GM08714 (cell line): ENCODE measurements around the gene B3GNT4.

Source experiments
- H3K4me3 ChIP-seq: fragments of 200-500 bp; sonication (Bioruptor generic); 2 replicates; pipeline ENCODE4 v1.5.1; 2014; ENCODE audit warnings: mild to moderate bottlenecking, low read length, inconsistent platforms
- ZNF274 ChIP-seq: IDR thresholded peaks from 2 replicates; pipeline ENCODE4 v1.6.1; 2012; ENCODE audit warnings: mild to moderate bottlenecking, low read depth, low read length

Gene B3GNT4

GRCh38 chr12:122182887-122183587, 20.5 kb upstream of the B3GNT4 start, which contains the start of gene LRRC43:
Gene LRRC43 (plus strand): TSS chr12:122183123. CDS start chr12:122183145, 22 bp downstream.
- TF ChIP-seq ZNF274 = no peak
- peak within 1 kb of the TSS; percentile 32; the same call in 1 of the 2 replicates for H3K4me3 ChIP-seq

DNA sequence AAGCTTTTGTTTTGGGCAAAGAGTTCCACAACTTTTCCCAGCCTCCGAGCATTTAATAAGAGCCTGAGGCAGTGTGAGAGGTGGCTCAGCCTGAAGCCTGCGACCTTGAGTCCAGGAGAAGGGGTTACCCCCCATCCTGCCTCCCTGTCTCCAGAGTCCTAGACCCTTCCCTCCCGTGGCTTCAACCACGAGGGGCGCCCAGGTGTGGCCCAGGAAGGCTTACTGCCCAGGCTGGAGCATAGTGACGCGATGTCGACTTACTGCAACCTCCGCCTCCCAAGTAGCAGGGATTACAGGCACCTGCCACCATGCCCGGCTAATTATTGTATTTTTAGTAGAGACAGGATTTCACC, 19.9 kb upstream of the B3GNT4 start:
- TF ChIP-seq ZNF274 = no peak
- H3K4me3 ChIP-seq = no peak overlapping the region; the same call in 1 of the 2 replicates

DNA sequence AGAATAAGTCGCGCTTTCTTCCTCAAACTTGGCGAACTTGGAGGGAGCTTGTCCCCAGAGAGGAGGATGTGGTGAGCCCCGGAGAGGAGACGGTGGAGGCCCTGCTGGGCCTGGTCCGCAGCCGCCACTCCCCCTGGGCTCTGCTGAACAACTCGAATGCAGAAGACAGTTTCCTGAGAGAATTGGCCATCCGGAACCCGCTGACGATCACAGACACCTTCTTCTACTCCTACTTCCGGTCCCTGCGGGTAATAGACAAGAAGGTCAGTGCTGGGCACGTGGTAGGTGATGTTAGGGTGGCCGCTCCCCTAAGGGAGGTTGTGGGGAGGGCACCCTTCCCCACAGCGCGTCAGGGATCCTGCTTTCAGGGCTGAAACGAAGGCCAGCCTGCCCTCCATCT, 19.0 kb upstream of the B3GNT4 start:
- no peak for TF ChIP-seq ZNF274
- no peak overlapping the region for H3K4me3 ChIP-seq

DNA sequence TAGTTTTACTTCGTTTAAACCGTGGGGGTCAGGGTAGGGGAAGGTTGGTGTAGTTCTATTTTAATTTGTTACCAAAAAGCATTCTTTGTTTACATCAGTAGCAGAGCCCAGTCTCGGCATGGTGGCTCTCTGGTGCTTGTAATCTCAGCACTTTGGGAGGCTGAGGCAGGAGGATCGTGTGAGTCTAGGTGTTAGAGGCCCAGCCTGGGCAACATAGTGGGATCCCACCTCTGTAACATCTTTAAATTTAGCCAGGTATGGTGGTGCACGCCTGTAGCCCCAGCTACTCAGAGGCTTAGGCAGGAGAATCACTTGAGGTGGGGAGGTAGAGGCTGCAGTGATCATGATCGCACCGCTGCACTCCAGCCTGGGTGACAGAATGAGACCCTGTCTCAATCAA, 18.4 kb upstream of the B3GNT4 start:
- H3K4me3 ChIP-seq = no peak overlapping the region
- no peak for TF ChIP-seq ZNF274

GRCh38 chr12:122185494-122186082, 17.9 kb upstream of the B3GNT4 start:
- no peak for TF ChIP-seq ZNF274
- H3K4me3 ChIP-seq = no peak overlapping the region

DNA sequence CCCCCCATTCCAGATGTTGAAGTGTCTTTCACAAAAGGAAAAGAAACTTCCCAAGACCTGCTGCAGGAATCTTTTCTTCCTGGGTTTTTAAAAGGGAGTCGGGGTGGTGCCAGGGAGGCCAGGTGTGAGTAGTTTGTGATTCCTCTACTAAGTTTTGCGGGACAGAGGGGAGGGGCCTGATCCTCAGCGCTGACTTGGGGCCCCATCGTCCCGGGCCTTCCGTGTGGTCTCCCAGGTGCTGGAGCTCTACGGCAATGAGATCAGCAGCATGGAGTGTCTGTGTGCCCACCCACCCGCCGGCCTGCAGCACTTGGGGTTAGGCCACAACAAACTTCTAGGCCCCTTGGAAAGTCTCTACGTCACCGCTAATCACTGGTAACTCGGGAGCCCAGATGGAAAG, 16.0 kb upstream of the B3GNT4 start:
- H3K4me3 ChIP-seq = no peak overlapping the region
- TF ChIP-seq ZNF274 = no peak

DNA sequence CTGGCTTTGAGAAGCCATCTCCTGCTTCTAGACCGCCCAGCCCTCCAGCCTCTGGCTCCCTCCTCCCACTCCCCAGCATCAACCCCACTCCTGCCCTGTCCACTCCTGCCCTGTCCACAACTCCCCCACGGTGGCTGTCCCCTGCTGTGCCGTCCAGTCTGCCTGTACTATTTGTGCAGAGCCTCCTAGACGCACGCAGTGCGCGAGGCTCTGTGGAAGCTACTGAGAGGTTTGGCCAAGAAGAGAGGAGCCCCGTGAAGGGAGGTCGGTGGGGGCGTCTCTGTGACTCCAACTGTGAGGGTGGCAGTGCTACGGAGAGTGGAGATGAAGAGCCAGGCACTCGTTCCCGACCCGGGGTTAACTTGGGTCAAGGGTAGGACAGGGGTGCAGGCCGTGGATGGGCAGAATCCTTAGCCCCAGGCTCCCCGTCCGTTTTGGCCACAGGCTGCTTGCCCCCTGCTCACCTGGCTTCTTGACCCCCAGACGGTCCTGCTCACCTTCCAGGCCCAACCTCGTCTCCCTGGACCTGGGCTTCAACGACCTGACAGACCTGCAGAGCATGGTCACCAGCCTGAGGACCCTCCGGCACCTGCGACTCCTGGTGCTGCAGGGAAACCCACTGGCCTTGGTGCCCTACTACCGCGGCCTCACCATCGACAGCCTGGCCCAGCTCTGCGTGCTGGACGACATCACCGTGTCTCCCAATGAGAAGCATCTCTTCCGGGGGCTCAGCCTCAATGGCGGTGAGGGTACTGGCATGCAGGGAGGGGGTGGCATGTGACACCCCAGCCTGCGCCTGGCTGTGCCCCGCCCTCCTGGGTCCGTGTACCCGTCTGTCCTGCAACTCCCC, 13.7 kb upstream of the B3GNT4 start:
- no peak for TF ChIP-seq ZNF274
- H3K4me3 ChIP-seq = no peak overlapping the region

DNA sequence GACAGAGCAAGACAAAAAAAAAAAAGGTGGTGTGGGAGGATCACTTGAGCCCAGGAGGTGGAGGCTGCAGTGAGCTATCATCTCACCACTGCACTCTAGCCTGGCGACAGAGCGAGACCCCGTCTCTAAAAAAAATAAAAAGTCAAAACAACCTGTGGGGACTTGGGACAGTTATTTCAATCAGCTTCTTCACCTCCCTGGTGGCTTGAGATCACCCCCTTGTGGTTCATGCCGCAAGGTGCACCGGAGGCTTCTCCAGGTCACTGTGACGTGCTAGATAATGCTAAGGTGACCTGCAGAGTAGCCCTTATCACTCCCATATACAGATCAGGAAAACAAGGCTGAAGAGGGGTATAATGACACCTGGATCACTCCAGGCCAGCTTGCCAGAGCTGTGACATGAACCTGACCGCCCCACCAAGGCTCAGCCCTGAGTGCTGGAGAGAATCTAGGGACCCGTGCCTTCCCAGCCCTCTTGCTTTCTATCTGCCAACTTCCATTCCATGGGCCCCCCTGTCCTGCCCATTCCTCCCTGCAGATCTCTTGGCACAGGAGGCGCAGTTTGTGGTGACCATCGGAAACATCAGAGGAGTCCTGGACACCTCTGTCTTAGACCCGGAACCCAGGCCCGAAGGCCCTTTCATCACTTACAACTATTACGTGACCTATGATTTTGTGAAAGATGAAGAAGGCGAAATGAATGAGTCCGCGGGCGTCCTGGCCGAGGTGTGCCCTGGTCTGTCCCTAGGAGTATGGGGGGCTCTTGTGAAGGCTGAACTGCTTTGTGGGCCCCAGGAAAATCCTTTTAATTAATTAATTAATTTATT, 12.5 kb upstream of the B3GNT4 start:
- H3K4me3 ChIP-seq = no peak overlapping the region
- TF ChIP-seq ZNF274 = no peak

GRCh38 chr12:122192441-122192840, 11.1 kb upstream of the B3GNT4 start:
- no peak overlapping the region for H3K4me3 ChIP-seq
- TF ChIP-seq ZNF274 = no peak

DNA sequence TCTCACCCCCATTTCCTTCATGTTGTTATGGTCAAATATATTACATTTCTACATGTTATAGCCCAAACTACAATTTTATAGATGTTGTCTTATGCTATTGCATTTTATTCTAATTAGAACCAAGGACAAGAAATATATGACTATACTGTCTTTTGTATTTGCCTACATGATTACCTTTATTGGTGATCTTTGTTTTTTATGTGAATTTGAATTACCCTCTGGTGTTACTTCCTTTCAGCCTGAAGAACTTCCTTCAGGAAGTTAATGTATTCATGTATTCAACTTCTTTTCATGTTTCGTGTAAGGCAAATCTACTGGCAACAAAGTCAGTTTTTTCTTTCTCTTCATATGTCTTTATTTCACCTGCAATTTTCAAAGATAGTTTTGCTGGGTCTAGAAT, 8.7 kb upstream of the B3GNT4 start:
- no peak overlapping the region for H3K4me3 ChIP-seq
- TF ChIP-seq ZNF274 = no peak

DNA sequence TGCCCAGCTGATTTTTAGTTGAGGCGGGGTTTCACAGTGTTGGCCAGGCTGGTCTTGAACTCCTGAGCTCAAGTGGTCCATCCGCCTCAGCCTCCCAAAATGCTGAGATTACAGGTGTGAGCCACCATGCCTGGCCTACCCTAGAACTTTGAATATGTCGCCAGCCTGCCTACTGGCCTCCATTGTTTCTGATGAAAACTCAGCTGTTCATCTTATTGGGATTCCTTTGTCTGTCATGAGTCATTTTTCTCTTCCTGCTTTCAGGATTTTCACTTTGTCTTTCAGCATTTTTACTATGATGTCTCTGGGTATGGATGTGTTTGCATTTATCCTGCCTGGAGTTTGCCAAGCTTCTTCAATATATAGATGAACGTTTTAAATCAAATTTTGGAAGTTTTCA, 8.1 kb upstream of the B3GNT4 start:
- TF ChIP-seq ZNF274 = no peak

DNA sequence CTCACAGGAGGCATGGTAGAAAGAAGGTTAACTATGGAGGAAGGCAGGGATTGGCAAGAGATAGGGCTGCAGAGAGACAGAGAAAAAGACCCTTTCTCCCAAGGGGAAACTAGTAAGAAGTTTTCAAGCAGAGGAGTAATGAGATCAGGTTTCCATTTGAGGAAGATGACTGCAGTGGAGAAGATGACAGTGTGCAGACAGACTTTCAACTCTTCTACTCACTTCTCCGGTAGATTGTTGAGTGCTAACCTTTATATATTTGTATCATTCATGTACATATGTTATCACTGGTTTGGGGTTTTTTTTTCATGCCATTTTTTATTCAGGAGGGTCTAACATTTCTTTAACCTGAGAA, 5.9 kb upstream of the B3GNT4 start:
- no peak overlapping the region for H3K4me3 ChIP-seq
- TF ChIP-seq ZNF274 = no peak

More for the DNA sequence above, 8.1 kb upstream of the B3GNT4 start:
- H3K4me3 ChIP-seq = no peak overlapping the region

DNA sequence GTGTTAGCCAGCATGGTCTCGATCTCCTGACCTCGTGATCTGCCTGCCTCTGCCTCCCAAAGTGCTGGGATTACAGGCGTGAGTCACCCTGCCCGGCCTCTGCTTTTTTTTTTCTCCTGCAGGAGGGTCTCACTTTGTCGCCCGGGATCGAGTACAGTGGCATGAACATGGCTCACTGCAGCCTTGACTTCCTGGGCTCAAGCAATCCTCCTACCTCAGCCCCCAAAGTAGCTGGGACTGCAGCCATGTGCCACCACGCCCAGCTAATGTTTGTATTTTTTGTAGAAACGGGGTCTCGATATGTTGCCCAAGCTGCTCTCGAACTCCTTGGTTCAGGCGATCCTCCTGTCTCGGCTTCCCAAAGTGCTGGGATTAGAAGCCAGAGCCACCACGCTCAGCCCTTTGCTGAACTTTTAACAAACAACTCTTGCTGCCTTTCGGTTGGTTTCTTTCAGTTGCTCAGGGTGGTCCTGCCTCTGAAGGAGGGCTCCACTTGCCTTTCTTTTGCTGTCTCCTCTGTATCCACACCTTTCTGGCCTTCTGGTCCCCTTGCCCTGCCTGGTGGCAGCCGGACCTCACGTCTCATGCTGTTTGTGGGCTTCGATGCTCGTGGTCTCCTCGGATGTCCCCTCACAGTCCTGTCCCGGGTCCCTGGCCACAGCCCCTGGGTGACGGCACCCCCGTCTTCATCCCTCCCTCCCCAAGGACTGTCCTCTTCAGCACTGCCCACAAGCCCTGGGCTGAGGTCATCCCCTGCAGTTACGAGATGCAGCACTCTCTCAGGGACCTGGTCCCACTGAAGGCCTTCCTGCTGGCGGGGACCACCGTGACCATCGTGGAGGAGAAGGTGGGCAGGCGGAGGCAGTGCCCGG, 3.8 kb upstream of the B3GNT4 start:
- no peak overlapping the region for H3K4me3 ChIP-seq
- no peak for TF ChIP-seq ZNF274
